ENCODE results near the gene SELENON. TPM values are rescaled to one million over a fixed set of nuclear protein-coding genes. Genes with fewer than 3 reads are reported as not detected.

The SELENON gene, protein sequence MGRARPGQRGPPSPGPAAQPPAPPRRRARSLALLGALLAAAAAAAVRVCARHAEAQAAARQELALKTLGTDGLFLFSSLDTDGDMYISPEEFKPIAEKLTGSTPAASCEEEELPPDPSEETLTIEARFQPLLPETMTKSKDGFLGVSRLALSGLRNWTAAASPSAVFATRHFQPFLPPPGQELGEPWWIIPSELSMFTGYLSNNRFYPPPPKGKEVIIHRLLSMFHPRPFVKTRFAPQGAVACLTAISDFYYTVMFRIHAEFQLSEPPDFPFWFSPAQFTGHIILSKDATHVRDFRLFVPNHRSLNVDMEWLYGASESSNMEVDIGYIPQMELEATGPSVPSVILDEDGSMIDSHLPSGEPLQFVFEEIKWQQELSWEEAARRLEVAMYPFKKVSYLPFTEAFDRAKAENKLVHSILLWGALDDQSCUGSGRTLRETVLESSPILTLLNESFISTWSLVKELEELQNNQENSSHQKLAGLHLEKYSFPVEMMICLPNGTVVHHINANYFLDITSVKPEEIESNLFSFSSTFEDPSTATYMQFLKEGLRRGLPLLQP
- total RNA-seq: 45.2 TPM
- long read RNA-seq, full-length matches to known transcripts: 14 of 39 reads
- long read RNA-seq, partial matches to known transcripts: 19 of 39 reads
- long read RNA-seq, other reads (novel, unspliced or antisense): 6 of 39 reads

DNA sequence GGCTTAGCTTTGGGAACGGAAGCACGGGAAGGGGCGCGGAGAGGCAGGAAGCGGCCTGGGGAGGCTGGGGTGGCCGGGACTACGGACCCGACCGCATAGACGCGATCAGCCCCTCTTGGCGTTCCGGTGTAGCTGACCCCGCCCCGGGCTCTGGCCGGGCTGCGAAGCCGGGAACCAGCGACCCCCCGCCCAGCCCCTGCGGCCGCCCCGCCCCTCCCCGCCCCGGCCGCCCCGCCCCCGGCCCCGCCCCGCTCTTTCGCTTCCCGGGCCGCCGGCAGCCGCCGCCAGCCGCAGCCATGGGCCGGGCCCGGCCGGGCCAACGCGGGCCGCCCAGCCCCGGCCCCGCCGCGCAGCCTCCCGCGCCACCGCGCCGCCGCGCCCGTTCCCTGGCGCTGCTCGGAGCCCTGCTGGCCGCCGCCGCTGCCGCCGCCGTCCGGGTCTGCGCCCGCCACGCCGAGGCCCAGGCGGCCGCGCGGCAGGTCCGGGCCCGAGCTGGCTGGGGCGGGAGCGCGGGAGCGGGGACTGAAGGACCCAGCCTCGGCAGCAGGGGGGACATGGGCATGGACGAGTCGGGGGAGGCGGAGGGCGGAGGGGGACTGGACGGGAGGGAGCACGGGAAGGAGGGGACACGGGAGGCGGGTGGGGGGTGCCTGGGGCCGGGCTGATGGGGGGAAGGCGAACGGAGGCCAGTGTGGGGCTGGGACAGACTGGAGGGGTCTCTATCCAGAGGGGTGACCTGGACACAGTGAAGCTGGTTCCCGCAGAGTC lies at the start of gene SELENON:
Gene SELENON (plus strand): TSS at position 259 of the 768 bp plus-strand sequence. CDS start 38 bp downstream, at position 297.
- Histone ChIP-seq H3K36me3 (peaks cover 5% of the 10 kb centered on the region), H3K27ac (replicated peaks) (peak within 1 kb of the TSS; percentile 86), H3K4me1 (peaks cover 81% of the 10 kb centered on the region), H3K4me3 (peak within 1 kb of the TSS; percentile 76), H3K27me3 (ENCODE audit: low read depth) (no peaks in the 10 kb centered on the region), H3K9me3 (replicated peaks) (no peaks in the 10 kb centered on the region)
- TF ChIP-seq, protein P1, sequence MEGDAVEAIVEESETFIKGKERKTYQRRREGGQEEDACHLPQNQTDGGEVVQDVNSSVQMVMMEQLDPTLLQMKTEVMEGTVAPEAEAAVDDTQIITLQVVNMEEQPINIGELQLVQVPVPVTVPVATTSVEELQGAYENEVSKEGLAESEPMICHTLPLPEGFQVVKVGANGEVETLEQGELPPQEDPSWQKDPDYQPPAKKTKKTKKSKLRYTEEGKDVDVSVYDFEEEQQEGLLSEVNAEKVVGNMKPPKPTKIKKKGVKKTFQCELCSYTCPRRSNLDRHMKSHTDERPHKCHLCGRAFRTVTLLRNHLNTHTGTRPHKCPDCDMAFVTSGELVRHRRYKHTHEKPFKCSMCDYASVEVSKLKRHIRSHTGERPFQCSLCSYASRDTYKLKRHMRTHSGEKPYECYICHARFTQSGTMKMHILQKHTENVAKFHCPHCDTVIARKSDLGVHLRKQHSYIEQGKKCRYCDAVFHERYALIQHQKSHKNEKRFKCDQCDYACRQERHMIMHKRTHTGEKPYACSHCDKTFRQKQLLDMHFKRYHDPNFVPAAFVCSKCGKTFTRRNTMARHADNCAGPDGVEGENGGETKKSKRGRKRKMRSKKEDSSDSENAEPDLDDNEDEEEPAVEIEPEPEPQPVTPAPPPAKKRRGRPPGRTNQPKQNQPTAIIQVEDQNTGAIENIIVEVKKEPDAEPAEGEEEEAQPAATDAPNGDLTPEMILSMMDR (IDR thresholded peaks at IDR 0.05; ENCODE audit: borderline replicate concordance): no peak
- DNase-seq: peak; percentile 84
- intact Hi-C loops (cut with micrococcal nuclease): no loop called here

DNA sequence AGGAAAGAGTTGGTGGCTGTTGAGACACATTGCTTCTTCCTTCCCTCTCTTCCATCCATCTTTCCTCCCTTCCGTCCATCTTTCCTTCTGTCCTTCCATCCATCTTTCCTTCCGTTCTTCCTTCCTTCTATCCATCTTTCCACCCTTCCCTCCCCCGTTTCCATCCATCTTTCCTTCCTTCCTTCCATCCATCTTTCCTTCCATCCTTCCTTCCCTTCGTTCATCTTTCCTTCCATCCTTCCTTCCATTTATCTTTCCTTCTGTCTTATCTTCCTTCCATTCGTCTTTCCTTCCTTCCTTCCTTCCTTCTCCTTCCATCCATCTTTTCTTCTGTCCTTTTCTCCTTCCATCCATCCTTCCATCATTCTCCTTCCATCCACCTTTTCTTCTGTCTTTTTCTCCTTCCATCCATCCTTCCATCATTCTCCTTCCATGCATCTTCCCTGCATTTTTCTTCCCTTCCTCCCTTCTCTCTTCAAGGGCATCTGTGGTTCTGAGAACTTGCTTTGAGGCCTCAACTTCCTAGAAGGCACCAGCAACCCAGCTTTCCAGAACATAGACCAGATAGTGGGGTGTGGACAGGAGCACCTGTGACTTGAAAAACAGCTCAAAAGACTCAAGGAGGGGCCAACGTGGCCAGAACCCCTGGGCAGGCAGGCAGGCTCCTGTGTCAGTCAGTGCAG lies 48.9 kb upstream of the SELENON start:
- no peaks in the 10 kb centered on the region for H3K27me3 ChIP-seq (ENCODE audit: low read depth)
- H3K4me1 ChIP-seq: no peaks in the 10 kb centered on the region
- H3K4me3 ChIP-seq: no peak overlapping the region
- DNase-seq: no peak
- TF ChIP-seq, protein P1 (IDR thresholded peaks at IDR 0.05; ENCODE audit: borderline replicate concordance): no peak
- peaks cover 29% of the 10 kb centered on the region for H3K36me3 ChIP-seq
- no peak overlapping the region for H3K27ac ChIP-seq (replicated peaks)
- H3K9me3 ChIP-seq (replicated peaks): no peaks in the 10 kb centered on the region
- intact Hi-C loops (cut with micrococcal nuclease): no loop called here

DNA sequence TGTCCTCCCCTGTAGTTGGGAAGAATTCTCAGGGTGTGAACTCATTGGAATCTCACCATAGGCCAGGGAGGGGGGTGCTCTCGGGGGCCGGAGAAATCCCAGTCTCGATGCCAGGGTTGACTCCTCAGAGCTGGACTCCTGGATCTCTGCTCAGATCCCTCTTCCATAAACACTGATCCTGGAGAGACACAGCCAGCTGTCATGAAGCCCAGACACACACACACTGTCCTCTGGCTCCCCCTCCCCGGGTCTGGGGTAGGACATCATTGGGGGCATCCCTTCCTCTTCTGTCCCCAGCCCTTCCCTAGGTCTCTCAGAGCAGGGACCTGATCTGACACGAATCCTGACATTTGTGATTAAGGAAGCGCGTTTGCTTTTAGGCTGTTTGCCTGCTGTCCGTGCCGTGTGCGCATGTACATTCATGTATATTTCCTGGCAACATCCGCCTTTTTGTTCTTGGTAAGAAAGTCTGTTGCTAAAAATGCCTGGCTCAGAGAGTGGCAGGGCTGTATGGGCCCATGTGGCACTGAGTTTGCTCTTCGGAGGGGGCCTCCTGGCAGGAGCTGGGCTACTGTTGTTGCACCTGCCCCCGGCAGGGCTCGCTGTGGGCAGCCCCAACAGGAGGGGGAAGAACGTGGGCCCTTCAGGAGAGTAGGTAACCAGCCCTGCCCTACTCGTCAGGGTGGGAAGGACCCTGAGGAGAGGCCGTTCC lies 45.4 kb upstream of the SELENON start:
- TF ChIP-seq, protein P1 (IDR thresholded peaks at IDR 0.05; ENCODE audit: borderline replicate concordance): no peak
- intact Hi-C loops (cut with micrococcal nuclease): no loop called here
- H3K4me3 ChIP-seq: no peak overlapping the region
- no peak for DNase-seq
- peaks cover 22% of the 10 kb centered on the region for H3K36me3 ChIP-seq
- H3K27ac ChIP-seq (replicated peaks): no peak overlapping the region
- H3K27me3 ChIP-seq (ENCODE audit: low read depth): no peaks in the 10 kb centered on the region
- H3K4me1 ChIP-seq: no peaks in the 10 kb centered on the region
- no peaks in the 10 kb centered on the region for H3K9me3 ChIP-seq (replicated peaks)

DNA sequence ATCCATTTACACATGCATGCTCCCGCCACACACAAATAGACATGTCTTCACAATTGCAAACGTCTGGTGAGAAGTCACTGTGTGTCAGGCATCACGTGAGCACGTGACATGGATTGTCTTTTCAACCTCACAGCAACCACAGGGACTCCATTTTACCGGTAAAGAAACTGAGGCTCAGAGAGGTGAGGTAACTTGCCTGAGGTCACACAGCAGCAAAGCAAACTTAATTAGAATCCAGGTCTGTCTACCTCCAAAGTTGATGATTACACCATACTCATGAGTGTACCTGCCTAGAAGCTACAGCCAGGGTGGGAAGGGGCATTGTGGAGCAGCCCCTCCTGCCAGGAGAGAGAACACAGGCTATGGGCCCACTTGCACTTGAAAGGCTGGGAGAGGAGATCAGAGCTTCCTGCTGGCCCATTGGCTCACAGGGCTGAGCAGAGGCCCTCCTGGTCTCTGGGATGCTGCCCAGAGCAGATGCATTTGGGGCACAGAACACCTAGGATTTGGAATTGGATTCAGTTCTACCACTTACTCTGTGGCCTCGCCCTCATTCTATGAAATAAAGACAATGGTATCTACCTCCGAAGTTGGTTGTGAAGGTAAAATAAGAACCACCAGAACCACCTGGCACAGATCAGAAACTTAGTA lies 44.4 kb upstream of the SELENON start:
- TF ChIP-seq, protein P1 (IDR thresholded peaks at IDR 0.05; ENCODE audit: borderline replicate concordance): no peak
- Histone ChIP-seq H3K4me1 (peaks cover 7% of the 10 kb centered on the region), H3K27ac (replicated peaks) (no peak overlapping the region), H3K4me3 (no peak overlapping the region), H3K27me3 (ENCODE audit: low read depth) (no peaks in the 10 kb centered on the region), H3K9me3 (replicated peaks) (no peaks in the 10 kb centered on the region), H3K36me3 (peaks cover 19% of the 10 kb centered on the region)
- intact Hi-C loops (cut with micrococcal nuclease): no loop called here
- DNase-seq: no peak

All from left ventricle myocardium inferior (tissue), 1 donor.